ENCODE results near the gene RASSF8.

The RASSF8 gene

DNA sequence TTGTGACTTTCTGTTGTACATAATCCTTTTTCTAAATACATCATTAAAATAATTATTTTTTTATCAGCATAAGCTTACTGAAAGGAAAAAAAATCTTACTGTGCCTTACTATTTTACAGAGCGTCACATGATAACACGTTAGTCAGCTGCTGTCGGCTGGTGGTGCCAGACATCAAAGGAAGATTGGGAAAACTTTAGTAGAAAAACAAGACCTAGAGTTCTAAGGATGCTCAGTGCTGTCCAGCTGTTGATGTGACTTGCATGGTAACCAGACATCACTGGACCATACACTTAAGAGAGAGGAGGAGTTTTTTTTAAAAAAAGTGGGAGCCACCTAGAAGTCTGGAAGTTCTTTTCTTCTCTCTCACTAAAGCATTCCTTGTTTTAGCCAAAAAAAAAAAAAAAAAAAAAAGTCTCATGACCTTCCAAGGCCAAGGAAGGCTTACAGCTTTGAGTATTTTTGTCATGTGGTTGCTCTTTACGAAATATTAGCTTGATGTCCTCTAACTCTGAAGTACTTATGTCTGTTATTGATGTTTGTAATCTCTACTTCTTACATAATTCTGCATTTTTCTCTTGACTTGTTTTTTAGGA, 4.5 kb downstream of the RASSF8 start:
- DNase-seq = no peak

DNA sequence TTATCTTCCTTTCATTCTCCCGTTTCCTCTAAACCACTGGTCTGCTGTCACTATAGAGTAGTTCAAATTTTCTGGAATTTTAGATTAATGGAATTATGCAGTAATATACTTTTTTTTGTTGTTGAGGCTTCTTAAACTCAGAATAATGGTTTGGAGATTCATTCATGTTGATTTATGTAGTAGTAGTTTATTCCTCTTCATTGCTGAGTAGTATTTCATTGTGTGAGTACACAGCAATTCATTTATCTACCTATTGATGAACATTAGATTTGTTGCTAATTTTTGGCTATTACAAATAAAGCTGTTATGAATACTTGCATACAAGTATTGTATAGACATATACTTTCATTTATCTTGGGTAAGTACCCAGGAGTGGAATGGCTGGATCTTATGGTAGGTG, 7.2 kb downstream of the RASSF8 start:
- DNase-seq = no peak

DNA sequence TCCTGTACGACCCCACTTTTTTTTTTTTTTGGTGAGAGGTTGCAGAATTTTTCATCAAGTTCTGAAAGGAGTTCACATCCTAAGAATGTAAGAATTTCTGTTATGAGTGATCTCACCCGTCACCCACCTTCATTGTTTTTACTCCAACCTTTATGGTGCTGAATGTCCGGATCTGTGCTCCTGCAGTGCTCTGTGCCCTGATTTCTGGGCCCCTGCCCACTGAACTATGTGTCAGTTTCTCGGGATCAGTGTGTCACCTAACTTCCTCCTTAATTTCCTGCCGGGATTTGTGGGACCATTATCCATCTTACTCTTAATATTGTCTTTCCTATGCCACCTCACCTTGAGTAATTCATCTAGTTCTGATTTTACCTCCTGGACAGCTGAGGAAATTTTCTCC, 11.6 kb downstream of the RASSF8 start:
- DNase-seq = no peak

DNA sequence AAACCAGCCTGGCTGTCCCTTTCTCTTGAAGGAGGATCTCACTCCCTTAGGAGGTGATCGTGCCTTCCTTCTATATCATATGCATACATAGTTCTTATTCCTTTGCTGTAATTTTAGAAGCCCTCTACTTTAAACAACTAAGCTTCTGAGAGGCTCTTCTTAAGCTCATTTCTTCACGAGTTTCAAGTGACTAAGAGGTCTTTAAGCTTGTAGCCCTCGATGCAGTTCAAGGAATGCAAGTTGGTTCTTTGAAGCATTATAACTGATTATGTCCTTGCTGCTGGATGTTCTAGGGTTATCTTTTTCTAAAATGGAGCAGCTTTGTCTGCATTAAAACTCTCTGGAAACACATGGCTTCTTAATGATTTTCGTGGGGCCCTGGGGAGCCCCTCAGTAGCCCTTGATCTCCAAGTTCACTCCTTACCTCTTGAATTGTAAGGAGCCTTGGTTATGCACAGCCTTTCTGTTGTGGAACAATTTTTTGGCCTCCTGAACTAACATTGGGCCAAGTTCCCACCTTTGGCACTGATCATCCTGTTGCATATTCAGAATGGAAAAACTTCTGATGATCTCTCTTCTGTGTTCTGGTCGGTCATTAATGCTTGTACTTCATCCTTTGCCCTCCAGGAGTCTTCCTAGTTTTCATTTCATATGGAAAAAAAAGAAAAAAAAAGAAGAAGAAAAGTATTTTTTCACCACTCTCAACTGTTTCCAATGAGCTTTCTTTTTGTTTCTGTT, 12.6 kb downstream of the RASSF8 start:
- no peak for DNase-seq

DNA sequence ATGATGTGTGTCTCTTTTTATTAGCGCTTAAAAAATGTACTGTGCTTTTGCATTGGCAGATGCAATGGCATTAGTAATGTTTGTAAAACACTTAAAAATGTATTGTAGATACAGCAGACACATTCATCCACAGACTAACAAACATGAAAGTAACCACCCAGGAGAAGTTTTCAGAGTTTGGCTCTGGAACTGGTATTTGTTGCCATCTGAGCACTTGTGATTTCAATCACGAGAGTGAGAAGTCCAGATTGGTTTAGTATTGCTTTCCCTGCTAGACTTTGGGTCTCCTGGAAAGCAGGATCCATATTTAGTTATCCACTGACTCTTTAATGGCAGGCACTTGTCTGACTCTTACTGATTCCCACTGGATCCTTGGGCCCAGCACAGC, 13.2 kb downstream of the RASSF8 start:
- DNase-seq = no peak

DNA sequence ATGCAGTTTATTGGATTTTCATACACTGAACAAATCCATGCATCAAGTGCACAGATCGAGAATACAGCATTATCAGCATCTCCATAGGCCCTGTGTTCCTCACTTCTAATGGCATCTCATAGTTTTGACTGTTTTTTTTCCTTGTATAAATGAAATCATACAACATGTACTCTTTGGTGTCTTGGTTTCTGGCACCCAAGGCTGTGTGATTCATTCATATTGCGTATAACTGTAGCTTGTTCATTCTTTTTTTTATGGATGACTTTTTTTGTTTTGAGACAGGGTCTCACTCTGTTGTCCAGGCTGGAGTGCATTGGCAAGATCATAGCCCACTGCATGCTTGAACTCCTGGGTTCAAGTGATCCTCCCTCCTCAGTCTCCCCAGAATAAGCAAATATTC, 14.3 kb downstream of the RASSF8 start:
- DNase-seq = no peak

DNA sequence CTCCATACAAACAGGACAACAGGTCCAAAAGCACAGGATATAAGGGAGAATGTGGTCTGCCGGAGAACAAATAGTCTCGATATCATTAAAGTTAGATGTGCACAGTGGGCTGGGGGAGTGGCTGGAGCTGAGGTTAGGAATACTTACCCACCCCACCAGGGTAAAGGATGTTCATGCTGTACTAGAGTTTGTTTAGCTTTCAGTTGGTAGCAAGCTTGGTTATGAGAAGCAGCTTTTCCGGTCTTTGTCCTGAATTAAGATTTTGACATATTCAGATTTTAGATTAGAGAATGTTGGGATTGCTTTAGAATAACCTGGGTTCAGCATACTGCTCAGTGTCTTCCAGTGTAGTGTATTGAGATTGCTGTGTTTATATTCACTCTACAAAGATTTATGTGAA, 16.7 kb downstream of the RASSF8 start:
- DNase-seq = no peak

DNA sequence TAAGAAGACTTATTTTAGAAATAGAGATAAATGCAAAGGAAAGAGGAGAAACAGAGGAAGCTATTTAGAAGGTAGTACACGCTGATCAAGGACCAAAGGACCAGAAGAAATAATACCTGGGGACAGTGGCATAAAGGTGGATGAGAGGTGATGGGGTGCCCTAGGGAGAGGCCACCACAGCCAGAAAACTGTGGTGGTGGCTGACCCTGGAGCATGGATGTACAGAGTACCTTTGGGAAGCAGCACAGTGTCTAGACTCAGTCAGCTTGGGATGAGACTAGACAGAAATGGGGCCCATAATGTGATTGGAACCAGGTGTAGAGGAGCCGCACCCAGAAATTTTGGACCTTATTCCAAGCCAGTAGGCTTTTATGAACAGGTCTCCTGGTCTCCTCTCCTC, 17.2 kb downstream of the RASSF8 start:
- DNase-seq = no peak

DNA sequence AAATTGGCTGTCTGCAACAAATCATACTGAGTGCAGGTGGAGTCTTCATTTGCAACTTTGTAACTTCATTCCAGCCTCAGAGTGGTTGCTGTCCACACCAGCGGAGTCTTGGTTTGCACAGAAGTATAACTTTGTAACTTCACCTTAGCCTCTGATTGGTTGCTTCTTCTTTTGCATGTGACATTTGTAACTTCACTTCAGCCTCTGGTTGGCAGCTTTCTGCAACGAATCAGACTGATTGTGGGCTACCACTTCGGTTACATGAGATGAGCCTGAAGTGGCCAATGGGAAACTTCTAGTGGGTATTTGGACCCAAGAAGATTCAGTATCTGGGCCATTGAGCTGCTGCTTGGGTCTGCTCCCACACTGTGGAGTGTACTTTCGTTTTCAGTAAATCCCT, 17.8 kb downstream of the RASSF8 start:
- DNase-seq = no peak

DNA sequence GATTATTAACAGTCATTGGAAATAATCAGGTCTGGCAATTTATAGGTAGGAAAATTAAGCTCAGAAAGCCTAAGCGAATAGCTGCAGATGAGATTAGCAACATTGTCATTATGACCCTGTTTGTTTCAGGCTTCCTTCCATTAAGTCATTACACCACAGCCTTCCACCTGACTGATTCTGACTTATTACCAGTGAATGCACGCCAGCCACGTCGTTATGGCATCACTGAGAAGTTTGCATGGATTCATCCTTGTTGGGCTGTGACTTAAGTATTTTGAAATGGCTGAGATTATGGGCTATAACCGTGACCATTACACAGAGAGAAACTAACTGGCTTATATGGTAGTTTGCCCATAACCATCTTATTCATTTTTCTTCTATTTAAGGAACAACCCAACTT, 18.6 kb downstream of the RASSF8 start:
- no peak for DNase-seq

DNA sequence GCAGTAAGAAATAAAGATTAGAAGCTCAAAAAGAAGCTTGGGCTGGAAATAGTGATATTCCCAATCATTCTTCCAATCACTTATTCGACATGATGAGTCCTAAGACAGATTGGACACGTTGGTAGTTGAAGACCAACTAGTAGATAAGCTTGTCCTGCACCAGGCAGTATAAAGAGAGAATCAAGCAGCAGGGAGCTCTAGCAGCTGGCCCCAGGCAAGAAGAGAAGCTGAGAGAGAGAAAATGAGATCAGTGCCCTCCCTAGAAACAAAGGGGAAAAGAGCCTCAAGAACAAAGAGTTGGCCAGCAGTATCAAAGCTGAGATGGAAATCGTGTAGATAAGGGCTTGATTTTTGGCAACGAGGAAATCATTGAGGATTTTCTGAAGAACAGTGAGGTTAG, 20.6 kb downstream of the RASSF8 start:
- DNase-seq = no peak

DNA sequence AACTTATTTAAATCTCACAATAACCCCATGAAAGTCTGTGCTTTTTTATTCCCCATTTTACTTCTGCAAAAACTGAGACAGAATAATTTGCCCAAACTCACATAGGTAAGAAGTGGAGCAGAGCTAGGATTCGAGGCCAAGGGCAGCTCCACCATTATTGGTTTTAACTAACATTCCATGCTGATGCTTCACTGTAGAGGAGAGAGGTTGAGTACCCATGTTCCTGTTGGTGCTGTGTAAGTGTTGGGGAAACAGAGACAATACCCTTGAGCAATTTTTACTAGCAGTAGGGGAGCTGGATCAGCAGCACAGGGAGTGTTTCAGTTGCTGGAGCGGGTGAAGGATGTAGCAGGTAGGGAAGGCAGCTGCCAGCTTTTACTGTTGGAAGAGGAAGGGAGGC, 21.1 kb downstream of the RASSF8 start:
- DNase-seq = no peak

DNA sequence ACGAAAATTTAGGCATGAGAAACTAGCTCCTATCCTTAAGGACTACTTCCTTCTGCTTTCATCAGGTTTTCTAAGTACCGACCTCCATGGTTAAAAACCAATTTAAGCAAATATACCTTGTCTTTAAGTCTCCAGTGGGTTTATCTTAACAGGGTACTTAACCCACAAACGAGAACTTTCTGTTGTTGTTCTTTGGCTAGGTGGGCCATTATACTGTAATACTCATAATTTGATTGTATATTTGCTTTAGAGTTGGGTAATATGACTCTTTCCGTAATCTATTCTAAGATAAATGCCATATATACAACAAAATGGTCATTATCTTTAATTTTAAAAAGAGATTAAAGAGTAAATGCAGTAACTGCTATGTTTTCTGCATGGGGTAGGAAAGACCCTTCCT, 21.6 kb downstream of the RASSF8 start:
- DNase-seq = no peak

DNA sequence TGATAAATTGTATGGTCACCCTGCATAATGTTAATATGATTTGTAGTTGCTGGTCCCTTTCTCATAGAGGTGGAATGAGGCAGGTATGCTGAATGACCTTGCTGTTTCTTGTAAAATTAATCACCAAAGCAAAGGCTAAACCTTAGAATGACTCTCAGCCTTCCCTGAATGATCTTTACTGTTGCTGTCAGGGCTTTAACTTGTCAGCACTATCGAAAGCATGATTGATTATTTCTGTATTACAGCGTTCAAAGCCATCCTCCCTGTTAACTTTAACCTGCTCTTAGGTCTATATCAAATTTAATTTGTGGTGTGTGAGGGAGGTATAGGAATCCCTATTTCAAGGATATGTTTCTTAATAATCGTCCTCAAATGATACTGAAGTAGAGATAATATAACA, 23.1 kb downstream of the RASSF8 start:
- no peak for DNase-seq

DNA sequence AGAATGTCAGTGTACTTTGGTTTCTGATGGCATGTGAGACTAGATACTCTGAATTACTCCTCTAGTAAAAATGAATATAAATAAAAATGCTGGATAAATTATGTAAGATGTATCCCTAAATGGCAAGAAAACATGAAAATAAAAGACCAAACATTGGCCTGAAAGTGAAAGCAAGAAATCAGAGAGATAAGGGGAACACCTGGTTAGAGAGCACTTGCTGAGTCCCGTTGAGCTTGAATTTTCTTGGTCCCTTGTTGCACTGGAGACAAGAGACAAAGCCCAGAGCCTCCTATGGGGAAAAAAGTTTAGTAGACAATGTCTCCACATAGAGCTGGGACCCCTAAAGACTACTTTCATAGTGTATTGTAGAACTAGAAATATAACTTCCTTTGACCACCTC, 23.9 kb downstream of the RASSF8 start:
- DNase-seq = no peak

DNA sequence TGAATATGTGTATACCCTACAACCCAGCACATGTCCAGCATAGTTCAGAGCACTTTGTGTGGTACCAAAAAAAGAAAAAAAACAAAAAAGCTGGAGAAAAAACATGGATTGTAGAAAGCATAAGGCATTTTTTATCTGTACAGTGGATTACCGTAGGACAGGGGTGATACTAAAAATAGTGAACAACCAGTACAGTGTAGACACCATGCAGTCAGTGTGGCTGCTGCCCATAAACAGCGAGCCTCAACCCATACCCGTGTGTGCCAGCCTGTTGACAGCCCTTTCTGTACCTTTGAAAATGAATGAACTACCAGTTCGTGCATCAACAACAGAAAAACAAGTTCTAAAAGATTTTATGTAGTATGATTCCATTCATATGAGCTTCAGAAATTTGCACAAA, 25.1 kb downstream of the RASSF8 start:
- DNase-seq = no peak

DNA sequence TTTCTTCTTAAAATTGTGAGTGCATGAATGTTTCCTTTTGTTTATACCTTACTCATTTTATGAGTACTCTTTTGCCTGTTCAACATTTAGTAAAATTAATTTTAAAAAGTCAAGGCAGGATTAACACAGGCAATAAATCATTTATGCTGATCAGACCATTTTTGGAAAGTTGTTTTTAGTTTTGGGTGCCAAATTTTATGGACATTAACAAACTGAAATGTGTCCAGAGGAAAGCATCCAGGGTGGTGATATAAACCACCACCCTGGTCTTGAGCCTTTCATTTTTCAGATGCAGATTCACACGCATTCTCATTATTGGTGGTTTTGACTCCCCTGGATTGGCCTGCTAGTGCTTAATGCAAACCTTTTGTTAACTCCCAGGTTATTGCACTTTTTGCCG, 26.3 kb downstream of the RASSF8 start:
- no peak for DNase-seq

DNA sequence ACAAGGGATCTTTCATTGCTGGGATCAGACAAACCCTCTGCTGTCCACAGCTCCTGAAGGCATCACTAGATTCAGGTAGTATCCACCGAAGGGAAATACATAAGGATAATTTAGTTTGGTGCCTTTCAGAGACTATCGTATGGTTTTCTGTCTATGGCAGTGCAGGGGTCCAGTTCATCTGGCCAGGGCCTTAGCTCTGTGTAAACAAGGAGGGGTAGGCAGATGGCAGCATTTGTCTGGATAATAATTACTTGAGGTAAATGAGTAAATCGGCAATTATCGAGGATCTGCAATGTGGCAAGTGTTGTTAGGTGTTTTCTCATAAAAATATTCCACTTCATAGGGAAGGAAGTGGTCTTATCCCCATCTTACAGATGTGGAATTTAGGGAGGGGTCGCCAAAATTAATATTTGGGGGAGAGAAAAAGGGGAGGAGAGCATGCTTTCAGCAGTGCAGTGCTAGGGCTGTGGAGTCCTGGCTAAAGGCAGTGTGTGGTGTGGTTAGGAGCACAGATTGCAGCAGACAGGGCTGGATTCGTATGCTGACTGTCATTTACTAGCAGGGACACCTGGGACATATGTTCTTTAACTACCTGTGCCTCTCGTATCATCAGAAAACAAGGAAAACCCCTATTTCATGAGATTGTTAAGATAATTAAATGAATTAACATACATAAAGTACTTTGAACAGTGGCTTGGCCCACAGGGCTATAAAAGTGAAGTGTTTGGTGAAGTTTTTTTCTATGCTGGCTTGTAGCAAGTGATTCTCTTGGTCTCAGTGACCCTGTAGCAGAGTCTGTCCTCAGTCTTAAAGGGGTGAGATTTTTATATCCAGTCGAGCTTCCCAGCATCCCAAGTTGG, 27.1 kb downstream of the RASSF8 start:
- no peak for DNase-seq

DNA sequence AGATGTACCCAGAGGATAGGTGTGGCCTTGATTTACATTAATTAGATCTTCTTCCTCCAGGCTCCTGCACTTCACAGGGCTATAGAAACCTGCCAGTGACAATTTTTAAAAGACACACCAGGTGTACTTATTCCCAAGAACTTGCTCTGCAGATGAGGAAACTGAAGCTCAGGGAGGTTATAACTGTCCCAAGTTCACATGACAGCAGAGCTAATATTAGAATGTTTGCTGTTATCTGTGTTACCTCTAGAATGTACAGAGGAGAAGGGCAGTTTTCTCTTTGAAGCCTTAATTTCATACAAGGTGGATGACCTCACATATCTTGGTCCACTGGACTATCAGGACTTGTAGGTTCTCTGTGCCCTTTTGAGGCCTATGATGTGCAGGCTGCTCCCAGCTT, 27.7 kb downstream of the RASSF8 start:
- DNase-seq = no peak

DNA sequence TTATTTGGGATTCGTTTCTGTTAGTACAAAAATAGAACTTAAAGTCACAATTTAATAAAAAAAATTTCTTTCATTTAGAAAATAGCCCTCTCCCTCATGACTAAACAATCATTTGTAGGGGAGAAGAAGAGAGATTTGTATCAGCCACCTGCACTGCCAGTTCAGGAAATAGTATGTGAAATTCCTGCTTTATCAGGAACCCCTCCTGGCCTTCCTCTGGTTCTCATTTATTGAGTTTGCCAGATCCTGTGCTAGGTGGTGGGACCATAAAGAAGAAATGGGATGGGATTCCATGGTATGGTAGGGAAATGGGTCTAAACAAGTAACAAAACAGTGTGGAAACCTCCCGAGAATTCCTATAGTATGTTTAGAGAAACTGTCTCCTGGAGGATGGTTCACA, 30.0 kb downstream of the RASSF8 start:
- DNase-seq = no peak

DNA sequence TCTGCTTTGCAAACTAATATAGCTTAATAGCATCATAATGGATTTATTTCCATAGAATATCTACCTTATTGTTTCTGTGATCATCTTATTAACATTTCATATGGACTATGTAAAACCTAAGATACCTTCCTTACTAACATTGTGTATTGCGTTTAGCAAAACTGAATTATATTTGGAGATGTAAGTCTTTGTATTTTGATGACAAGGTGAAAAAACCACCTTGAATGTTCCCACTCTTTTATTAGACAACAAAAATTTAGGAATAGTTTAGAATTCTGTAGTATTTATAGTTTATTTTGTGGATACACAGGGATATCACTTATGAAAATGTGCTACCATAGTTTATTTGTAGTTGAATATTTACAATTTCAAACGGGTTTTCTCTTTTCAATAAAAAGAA, 32.0 kb downstream of the RASSF8 start:
- no peak for DNase-seq

DNA sequence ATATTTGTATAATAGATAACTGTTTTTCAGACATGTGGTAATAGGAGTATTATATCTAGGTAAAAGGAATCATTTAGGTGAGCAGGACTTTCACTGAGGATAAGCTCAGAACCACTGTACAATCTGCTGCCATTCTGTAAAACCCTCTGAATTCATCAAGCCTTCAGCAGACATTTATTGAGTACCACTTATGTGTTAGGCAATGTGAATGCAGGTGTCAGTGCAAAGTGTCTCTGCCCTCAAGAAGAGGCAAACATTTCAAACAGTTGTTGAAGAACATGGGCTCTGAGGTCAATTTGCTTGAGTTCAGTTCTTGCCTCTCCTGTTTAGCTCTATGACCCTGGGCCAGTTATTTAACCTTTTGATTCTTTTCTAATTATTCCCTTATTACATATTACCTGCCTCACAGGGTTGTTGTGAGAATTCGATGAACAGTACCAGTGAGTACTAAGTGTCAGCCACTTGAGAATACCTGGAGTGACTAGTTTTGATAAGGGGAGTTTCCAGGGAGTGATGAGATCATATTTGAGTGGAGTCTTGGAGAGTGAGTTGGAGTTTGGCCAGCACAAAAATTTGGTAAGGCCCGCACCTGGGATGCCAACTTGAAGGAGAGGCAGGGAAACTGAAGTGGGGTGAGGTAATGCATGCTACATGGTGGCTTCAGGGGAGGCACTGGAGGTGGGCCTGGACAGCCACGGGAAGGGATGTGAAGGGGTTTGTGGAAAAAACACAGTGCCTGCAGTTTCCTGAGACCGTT, 33.7 kb downstream of the RASSF8 start:
- DNase-seq = no peak

DNA sequence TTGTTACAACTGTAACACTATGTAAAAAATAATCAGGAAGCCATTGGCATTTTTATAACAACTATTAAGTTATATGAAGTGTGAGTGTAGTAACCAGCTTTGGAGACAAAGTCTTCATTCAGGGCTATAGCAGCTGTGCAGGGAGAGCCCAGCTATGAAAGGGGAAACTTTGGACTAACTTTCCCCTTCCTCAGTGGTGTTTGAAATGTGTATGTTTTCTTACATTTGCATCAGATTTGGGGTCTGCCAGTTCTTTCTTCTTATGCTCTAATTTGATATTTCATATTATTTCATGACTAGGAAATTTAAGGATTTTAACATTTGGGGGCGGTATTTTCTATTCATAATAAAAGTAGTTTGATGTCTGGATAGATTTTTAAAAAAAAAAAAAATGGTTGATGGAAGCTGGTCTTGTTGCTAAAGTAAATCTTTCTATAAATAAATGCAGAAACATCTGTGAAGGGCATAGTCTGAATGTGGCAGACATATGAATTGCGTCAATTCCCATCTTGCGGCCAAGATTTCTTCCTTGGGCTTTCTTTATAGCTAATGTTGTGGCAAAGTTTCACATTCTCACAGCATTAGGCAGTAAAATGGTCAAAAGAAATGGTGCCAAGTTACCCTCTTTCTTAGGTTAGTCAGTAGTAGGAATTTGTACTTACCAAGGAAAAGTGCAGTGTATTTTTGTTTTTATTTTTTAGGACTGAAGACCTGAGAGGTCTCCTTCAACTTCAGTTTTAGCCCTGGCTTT, 35.6 kb downstream of the RASSF8 start:
- DNase-seq = no peak

Data from activated CD4-positive, CD25-positive, alpha-beta regulatory T cell treated with anti-CD3 and anti-CD28 coated beads, Interleukin-2, amount 50 U/mL, for 72 hours (primary cell).